ENCODE data around the gene RABL3.

DNA sequence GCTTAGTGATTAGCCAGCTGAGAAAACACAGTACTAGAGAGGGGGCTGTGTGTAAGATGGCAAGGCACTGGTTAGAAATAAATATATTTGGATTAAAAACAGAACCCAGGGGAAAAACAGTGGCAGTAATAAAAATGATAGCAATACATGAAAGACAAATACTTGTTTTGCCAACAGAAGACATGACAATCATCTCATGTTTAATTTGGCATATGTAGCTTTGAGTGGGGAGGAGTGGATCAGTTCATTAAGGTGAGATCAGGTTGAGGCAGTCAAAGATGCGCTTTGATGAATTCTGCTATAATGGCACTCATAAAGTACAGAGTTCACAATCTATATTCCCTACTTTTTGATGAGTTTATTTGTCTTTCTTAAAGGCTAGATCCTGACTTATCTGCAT is 56.9 kb downstream of the RABL3 start:
- TF ChIP-seq MXD4 (CRISPR knock-in tag; IDR thresholded peaks at IDR 0.05) = no peak
- no peak for TF ChIP-seq ZFP36 (IDR thresholded peaks at IDR 0.05; ENCODE audit: borderline replicate concordance, low read depth, low read length, partially characterized antibody)
- no peak for TF ChIP-seq JUN (CRISPR knock-in tag; IDR thresholded peaks at IDR 0.05)
- no peak for TF ChIP-seq CREM (IDR thresholded peaks at IDR 0.05)
- no peak for TF ChIP-seq CREM (CRISPR knock-in tag; IDR thresholded peaks at IDR 0.05)
- no peak for TF ChIP-seq ZSCAN20 (CRISPR knock-in tag; IDR thresholded peaks at IDR 0.05; ENCODE audit: borderline replicate concordance)
- no peak for TF ChIP-seq CEBPG (CRISPR knock-in tag; IDR thresholded peaks at IDR 0.05)

Measured in HepG2 (cell line).